Dermis blood vessel endothelial cell (primary cell): Measurements from ENCODE around the gene RNF182. TPM values are rescaled to one million over a fixed set of nuclear protein-coding genes. Genes with fewer than 3 reads are reported as not detected.
A peak's percentile ranks its signal among the peaks of the same experiment; 100 is the strongest.
"Not testable (repeated sequence)": the region's sequence is repeated elsewhere in the genome, so short reads cannot be mapped to it uniquely, and the experiment has no call there.

Experiments
- DNase-seq: peaks from one replicate; pipeline ENCODE4 v3.0.0; 2010
- total RNA-seq: library from RNA; depleted of rRNA; stranded (reverse); fragments of >200 nt; gene quantifications from 2 replicates; pipeline ENCODE4 v1.2.3, GENCODE V29; 2014

The RNF182 gene, protein sequence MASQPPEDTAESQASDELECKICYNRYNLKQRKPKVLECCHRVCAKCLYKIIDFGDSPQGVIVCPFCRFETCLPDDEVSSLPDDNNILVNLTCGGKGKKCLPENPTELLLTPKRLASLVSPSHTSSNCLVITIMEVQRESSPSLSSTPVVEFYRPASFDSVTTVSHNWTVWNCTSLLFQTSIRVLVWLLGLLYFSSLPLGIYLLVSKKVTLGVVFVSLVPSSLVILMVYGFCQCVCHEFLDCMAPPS
- 0.84 and 0.85 TPM in 2 replicates for total RNA-seq

DNA sequence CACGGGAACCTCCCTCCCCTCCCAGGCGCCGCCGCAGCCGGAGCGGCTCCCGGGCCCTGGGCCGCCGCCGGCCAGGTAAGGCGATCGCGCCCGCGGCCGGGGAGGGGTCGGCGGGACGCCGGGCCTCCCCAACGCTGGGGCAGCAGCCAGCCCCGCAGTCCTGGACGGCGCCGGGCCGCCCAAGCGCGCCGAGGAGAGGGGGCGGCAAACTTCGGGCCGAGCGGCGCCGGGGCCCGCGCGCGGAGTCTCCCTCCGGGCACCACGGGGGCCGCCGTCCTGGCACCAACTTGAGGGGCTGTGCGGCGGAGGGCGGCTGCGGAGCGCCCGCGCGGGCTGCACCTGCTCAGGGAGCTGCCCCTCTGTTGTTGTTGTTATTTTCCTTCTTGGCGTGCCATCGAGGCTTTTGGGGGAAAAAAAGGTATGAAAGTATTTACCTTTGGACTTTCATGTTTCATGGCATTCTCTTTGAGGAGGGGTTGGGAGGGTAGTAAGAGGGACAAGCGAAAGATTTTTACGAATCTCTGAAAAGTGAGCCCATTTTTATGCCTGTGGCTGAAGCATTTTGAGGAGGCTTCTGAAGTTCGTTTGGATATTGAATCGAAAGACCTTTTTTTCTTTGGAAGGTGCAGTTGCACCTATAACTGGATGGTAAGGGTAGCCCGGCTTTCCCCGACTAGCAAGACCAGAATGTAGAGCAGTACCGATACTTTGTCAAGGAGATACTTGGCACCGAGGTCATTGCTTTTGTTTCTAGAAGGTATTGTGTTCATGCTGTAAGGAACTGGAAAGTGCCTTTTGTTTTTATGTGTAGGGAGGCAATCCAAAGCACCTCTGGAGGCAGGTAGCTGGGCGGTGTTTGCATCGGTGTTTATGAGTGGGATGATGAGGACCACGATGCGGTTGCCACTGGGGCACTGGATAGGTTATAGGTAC, at the start of gene RNF182:
Gene RNF182 (plus strand): TSS at position 4 of the 933 bp plus-strand sequence. CDS start 52,168 bp downstream, outside the sequence.
- peak; percentile 65 for DNase-seq

DNA sequence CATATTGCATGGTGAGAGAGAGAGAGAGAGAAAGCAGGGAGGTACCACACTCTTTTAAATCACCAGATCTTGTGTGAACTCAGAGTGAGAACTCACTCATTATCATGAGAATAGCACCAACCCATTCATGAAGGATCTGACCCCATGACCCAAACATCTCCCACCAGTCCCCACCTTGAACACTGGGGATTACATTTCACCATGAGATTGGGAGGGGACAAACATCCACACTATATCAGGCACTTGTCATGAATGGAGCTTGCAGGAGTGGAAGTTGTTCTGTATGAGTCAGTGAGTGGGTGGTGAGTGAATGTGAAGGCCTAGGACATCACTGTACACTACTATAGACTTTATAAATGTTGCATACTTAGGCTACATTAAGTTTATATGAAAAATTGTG, 47.7 kb upstream of the RNF182 start:
- no peak for DNase-seq

DNA sequence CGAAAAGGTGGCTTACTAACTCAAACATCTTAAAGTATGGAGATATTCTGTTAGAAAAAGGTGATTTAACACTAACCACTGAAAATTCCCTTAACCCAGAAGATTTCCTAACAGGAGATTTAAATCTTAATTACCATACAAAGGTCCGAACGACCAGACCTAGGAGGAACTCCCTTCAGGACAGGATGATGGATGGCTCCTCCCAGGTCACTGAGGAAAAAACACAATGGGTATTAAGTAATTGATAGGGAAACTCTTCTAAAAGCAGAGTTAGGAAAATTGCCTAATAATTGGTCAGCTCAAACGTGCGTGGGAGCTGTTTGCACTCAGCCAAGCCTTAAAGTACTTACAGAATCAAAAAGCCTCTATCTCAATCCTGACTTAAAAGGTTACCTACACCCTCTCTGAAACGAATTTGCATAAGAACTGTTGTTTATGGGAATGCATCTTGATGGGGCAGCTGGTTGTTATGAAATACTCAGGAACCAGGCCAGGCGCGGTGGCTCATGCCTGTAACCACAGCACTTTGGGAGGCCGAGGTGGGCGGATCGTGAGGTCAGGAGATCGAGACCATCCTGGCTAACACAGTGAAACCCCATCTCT, 44.6 kb upstream of the RNF182 start:
- not testable (repeated sequence) for DNase-seq

DNA sequence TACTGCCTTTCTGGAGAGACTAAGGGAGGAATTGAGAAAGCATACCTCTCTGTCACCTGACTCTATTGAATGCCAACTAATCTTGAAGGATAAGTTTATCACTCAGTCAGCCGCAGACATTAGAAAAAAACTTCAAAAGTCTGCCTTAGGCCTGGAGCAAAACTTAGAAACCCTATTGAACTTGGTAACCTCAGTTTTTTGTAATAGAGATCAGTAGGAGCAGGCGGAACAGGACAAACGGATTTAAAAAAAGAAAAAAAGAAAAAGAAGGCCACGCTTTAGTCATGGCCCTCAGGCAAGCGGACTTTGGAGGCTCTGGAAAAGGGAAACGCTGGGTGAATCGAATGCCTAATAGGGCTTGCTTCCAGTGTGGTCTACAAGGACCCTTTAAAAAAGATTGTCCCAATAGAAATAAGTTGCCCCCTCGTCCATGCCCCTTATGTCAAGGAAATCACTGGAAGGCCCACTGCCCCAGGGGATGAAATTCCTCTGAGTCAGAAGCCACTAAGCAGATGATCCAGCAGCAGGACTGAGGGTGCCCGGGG, 43.1 kb upstream of the RNF182 start:
- no peak for DNase-seq

DNA sequence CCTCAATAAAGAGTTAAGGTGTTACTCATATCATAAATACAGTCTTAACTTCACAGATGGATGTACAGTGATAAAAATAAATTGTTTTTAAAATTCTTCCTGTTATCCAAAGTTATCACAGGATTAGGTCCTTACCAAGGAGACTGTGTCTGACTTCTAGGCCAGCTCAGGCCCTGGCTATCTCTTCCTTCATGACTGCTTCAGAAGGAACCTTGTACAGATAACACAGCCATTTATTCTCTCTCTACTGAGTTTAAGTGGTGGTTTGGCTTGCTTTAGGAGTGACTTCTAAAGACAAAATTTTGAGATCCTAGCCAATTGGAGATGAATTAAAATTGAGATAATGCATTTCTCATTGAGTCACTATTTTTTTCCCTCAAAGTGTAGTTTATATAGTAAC, 40.8 kb upstream of the RNF182 start:
- no peak for DNase-seq

DNA sequence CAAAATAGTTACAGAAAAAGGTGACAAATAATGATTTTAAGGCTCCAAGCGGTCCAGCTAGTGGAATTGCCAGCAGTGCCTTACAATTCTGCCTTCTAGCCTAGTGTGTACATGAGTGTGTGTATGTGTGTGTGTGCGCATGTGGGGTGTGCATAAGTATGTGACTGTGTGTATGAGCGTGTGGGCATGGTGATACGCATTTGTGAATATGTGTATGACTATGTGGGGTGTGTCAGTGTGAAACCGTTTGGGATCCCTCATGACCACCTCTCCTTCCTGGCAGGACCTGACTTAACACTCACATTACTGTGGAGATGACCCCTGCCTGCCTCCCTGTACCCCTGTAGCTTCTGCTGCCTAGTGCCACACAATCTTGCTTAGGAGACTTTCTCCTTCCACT, 40.4 kb upstream of the RNF182 start:
- DNase-seq, result no peak

DNA sequence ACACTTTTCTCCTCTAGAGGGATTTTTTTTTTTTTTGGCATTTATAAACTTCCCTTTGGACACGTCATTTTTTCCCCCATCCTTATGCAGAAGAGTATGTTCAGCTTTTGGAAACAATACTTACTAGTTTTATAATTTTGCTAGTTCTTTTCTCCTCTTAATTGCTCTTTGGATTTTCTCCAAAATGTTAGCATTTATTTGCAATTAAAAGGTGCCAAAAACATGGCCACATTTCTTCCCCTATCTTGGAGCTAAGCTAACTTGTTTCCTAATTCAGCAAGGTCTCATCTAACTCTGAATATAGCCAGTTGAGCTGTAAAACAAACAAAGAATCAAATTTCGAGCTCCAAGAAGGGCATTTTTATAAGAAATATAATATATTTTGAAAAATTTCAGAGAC, 39.2 kb upstream of the RNF182 start:
- no peak for DNase-seq

DNA sequence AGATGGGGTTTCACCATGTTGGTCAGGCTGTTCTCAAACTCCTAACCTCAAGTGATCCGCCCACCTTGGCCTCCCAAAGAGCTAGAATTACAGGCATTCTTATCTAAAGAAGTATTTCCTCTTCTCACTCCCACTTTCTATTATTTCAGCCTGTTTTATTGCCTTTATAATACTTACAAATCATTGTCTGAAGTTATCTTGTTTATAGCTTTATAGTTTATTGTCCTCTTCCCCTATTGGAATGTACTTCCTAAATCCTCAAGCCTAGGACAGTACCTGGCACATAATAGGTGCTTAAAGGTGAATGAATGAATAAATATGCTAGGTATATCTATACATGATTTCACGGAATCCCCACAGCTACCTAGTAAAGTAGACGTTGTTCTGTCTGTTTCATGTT, 37.8 kb upstream of the RNF182 start:
- DNase-seq, result no peak

DNA sequence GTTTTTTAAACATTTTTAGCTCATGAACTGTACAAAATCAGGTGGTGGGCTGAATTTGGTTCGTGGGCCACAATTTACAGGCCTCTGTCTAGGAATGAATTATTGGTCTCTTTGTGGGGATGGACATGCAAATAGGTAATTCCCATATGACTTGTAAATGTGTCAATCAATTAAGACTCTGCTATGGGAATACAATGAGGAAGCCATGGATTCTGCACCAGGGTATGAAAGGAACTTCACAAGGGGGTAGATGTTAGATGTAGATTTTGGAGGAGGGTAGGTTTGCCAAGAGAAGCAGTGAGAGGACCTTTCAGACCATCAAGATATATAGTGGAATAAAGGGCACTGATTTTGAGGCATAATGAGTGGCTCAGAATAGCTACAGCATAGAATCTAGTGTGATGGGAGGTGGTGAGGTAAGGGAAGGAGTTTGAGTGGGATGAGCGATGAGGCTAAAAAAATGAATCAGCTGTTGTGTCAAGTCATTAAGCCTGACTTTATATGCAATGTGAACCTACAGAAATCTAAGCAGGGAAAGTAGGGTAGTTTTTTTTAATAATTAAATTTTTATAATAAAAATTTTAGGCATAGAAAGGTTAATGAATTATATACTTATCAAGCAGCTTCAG, 32.6 kb upstream of the RNF182 start:
- DNase-seq, result no peak

DNA sequence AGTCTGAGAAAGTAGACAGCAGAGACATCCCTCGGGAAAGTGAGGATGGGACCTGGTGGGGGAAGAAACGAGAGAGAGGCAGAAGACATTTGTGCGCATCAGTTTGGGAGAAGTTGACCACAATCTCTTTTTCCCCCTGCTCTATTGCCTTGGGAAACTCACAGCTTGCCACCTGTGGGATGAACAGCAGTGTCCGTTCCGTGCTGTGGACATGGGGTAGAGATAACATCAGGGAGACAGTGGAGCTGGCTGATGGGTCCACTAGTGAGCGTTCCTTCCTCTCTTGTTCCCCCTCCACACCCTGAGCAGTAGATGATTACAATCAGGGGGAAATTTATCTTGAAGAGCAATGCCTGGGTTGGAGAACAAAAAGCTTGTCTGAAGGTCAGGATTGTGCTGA, 21.8 kb upstream of the RNF182 start:
- no peak for DNase-seq

DNA sequence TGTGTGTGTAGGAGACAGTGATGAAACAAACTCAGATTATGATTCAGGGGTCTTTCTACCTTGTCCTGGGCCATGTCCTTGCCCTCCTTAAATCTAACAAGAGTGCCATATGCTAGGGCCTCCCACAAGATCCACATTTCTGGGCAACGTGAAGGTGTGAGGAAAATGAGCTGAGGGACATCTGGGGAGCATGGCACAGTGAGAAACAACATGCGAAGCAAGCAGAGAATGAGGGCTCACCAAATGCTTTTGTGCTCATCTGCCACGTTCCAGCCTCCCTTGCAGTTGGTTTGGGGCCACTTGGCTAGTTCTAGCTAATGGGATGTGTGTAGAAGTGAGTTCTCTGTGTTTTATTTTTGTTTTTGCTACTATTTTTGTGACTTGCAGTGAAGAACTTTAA, 21.4 kb upstream of the RNF182 start:
- no peak for DNase-seq

DNA sequence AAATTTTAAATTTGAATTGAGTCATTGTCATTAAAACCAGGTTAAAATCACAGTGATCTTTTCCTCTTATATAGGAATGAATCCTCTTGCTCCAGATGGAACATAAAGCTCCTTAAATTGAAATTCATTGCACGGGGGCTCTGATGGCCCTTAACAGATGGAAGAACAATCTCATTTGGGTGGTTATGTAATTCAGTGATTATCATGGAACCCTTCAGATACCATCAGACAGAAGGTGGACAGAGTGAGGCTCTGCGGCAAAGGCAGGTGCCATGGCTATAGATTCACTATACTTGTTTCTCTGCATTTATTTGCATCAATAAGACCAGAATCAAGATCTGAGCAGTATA, 17.8 kb upstream of the RNF182 start:
- DNase-seq, result no peak

DNA sequence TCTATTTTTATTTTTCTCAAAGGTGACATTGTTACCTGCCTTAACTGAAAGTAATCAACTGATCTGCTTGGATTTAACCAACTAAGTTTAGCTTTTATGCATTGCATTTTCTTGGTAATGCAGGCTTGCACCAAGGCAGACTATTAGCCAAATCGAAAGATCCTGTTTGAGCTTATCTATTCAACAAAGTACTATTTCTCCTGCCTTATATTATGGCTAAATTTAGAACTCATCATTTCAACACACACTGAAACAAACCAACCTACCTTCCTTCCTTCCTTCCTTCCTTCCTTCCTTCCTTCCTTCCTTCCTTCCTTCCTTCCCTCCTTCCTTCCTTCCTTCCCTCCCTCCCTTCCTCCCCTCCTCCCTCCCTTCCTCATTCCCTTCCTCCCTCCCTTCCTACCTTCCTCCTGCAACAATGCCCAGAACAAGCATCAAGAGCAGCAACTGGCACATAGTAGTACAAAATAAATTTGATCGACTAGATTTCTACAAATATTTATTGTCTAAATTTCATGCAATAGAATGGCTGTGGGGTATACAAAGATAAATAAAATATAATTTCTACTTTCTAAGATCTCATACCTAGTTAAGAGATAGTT, 17.0 kb upstream of the RNF182 start:
- DNase-seq, result no peak

DNA sequence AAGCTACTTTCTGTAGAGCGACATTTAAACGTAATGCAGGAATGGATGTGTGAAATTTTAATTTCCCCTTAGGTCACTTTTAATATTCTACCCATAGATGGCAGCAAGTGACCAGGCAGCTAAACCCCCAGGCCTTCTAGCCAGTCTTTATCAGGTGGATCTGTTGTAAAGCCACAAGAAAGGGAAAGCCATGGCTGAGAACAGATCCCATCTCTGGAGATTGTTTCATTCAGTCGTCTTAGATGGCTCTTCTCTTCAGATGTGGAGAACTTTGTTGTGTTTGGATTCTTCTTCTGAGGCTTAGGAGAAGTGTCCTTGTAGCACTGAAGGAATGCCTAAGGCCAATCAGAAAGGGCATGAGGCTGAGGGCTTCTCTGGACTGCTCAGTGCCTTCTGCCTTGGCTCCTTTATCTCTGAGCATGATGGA, 15.8 kb upstream of the RNF182 start:
- peak; percentile 84 for DNase-seq

DNA sequence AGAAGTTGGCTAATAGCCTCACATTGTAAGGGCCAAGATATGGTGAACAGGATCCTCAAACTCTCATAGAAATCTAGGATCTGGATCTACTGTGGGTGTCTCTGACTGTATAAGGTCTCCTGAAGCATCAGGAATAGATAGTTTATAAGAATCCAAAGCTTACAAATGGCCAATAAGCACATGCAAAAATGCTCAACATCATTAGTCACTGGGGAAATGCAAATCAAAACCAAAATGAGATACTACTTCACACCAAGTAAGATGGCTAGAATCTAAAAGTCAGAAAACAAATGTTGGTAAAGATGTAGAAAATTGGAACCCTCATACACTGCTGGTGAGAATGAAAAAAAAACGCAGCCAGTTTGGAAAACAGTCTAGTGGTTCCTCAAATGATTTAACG, 14.3 kb upstream of the RNF182 start:
- DNase-seq, result no peak

DNA sequence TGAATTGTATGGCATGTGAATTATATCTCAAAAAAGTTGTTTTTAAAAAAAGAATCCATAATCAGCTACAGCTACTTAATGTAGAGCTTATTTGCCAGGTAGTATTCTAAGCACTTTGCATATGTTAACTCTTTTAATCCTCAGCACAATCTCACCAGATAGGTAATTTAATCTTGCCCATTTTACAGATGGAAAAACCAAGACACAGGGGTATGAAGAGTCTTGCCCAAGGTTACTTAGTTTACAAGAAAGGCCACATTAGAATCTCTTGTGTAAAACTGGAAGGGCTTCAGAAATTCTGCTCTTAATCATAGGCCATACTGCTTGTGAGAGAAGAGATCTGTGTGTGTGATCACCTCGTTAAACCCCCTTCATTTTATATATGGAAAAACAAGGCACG, 13.4 kb upstream of the RNF182 start:
- no peak for DNase-seq

DNA sequence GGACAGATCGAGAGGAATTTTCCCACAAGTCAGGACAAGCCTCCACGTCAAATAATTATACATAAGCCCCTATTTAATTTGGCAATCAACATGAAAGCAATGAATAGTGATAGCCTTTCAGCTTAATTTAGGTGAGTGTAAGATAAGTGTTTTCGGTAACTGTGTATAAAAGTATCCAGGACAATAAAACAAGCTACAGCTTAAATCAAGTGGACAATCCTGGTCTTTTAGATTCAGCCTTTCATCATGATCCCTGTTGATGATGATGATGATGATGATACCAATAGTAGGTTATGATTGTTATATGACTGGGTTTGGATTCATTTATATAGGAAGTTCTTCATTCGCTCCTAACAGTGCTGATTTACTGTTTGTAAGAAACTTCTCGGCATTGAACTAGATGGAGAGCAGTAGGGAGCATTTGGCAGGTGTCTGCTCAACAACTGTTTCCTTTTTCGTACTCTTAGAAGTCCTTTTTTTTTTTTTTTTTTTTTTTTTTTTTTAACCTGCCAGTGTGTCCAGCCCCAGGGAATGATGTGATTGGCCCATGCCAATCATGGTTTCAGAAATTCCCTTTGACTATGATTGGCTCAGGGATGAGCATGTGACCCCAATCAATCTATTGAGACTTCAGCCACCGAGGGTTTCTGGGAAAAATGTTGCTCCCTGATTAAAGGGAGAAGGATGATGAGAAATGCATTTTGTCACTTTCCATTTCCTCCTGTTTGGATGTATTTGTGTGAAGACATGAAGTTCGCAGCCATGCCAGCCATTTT, 11.3 kb upstream of the RNF182 start:
- peak; percentile 14 for DNase-seq

DNA sequence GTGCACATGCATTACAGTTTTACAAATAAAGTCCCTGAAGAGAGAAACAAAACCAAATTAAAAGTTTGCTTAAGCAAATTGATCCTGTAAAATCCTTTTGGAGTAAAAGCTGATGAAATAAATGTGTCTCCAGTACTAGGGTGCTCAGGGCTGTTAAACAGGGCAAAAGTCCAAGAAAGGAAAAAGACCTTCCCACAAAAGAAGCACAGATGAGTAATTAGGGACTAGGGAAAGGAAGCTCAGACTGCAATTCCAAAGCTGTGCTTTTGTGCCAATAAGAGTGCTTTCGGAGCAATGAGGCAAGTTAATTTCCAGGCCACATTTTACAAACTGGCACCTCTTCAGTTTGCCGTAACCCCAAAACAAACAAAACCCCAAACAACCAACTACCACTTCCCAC, 10.4 kb upstream of the RNF182 start:
- DNase-seq, result peak; percentile 44

DNA sequence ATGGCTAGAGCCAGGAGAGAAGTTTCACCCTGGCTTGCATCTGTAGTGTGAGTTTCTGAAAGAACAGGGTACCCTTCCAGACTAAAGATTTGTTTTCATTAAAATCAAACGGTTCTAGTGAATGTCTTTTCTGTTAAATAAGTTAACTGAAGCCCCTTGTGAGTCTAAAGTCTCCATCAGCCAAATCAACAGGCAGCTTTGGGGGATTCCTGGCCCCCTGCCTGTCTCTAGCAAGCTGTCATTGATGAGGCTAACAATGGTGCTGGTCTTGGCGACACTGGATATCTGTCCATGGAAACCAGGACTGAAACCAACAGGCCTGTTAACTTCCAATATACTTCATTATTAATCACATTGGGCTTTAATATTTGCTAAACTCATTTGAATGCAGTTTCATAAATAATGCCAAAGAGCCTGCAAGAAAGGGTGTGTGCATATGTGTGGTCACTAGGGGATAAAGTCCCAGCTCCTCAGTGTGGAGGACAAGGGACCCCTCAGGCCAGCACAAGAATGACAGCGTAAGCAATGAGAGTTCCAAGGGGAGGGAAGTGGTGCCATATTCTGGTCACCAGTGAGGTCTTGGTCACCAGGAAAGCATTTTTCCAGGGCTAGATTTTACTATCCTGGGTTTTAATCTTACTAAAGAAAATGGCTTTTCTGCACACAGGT, 9.1 kb upstream of the RNF182 start:
- no peak for DNase-seq

DNA sequence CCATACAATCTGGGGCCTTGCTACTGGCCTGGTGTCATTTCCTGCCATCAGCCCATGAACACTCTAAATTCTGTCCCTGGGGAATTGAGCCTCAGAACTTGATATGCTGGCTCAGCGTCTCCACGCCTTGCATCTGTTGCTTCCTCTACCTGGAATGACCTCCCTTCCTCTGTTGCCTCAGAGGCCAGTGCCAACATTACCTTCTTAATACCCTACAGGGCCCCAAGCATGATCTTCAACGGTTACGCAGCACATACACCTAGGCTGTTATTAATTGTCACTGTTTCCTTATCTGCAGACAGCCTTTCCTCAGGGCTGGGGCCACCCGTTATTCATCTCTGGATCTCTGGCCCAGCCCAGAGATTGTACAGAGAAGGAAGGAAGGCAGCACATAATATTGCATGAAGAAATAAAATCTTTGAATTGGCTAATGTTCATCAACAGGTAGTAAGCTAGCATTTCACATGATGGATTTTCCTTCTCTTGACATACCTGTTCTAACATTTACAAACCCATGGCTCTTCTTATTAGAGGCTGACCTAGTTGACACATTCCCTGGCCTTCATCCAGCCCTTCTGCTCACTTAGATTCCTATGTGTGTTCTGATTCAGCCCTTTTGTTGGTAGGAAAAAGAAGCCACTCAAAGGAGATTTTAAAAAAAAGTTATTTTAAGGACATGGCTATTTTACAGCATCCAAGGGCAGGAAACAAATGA, 8.4 kb upstream of the RNF182 start:
- peak; percentile 51 for DNase-seq
